ENCODE measurements around the gene SUCLG2. TPM values are rescaled to one million over a fixed set of nuclear protein-coding genes. Genes with fewer than 3 reads are reported as not detected.

Gene SUCLG2
- total and polyA plus RNA-seq, 4 donors = 34.3 to 68.4 (median 44.3) TPM

DNA sequence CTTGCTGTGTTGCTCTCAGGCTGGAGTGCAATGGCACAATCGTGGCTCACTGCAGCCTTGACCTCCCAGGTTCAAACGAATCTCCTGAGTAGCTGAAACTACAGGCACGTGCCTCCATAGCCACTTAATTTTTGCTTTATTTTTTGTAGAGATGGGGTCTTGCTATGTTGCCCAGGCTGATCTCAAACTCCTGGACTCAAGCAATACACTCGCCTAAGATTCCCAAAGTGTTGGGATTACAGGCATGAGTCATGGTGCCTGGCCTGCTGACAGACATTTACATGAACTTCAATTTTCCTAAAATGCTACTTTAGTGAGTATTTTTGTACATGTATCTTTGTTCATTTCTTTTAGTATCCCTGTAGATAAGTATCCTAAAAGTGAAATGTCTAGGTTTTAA is 132.3 kb downstream of the SUCLG2 start:
- H3K4me3 ChIP-seq = no peak overlapping the region
- no peaks in the 10 kb centered on the region for H3K9me3 ChIP-seq (ENCODE audit: control insufficient read depth in 4 of 4, insufficient read depth in 3 of 4, low read length in 3 of 4)
- peaks cover 0 to 2% (median 0%) of the 10 kb centered on the region in 5 donors for H3K4me1 ChIP-seq (ENCODE audit: control insufficient read depth in 5 of 5, insufficient read depth in 5 of 5, low read length in 5 of 5)
- 94 to 95% methylated on average over 4 of the region's 4 CpGs for WGBS, 2 donors
- no peaks in the 10 kb centered on the region for H3K27me3 ChIP-seq (ENCODE audit: control insufficient read depth in 3 of 3, insufficient read depth in 3 of 3, low read length in 2 of 3)
- H3K27ac ChIP-seq (ENCODE audit: low read depth in 1 of 2, low read length in 1 of 2) = no peak overlapping the region
- peaks cover 0 to 18% (median 8%) of the 10 kb centered on the region in 4 donors for H3K36me3 ChIP-seq (ENCODE audit: control insufficient read depth in 4 of 4, insufficient read depth in 4 of 4, low read length in 4 of 4)
- no peak for ATAC-seq (ENCODE audit: insufficient read depth, low FRiP score)
- no peak overlapping the region for H3K9ac ChIP-seq (ENCODE audit: insufficient read depth in 1 of 2, low read length in 2 of 2)
- TF ChIP-seq, protein P1, sequence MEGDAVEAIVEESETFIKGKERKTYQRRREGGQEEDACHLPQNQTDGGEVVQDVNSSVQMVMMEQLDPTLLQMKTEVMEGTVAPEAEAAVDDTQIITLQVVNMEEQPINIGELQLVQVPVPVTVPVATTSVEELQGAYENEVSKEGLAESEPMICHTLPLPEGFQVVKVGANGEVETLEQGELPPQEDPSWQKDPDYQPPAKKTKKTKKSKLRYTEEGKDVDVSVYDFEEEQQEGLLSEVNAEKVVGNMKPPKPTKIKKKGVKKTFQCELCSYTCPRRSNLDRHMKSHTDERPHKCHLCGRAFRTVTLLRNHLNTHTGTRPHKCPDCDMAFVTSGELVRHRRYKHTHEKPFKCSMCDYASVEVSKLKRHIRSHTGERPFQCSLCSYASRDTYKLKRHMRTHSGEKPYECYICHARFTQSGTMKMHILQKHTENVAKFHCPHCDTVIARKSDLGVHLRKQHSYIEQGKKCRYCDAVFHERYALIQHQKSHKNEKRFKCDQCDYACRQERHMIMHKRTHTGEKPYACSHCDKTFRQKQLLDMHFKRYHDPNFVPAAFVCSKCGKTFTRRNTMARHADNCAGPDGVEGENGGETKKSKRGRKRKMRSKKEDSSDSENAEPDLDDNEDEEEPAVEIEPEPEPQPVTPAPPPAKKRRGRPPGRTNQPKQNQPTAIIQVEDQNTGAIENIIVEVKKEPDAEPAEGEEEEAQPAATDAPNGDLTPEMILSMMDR (IDR thresholded peaks at IDR 0.05; ENCODE audit: control extremely low read depth, extremely low read depth) = no peak
- DNase-seq = no peak

DNA sequence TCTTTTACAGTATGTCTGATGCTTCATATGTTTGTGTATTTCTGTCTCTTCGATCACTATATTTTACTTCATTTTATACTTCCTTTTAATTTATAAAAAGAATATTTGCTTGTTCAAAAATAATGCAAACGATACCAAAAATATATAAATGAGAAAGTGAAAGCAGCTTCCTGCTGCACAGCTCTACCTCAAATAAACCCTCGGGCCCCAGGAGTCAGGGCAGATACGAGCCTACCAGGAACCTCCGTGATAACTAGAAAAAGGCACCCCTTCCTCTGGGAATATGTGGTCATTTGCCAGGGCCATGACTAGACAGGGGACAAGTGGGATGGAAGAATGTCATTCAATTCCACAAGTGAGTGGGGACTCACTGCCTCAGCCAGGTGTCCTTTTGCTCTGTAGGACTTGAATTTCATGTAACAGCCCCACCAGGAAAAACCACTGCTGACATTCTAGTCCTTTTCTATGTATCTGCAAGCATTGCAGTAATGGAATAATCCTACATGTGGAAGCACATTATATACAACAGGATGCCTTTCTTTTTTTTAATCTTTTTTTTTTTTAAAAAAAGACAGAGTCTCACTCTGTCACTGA is 133.3 kb downstream of the SUCLG2 start:
- no peak for ATAC-seq (ENCODE audit: insufficient read depth, low FRiP score)
- DNase-seq = no peak
- H3K27ac ChIP-seq (ENCODE audit: low read depth in 1 of 2, low read length in 1 of 2) = no peak overlapping the region
- H3K9me3 ChIP-seq (ENCODE audit: control insufficient read depth in 4 of 4, insufficient read depth in 3 of 4, low read length in 3 of 4) = no peaks in the 10 kb centered on the region
- H3K4me1 ChIP-seq (ENCODE audit: control insufficient read depth in 5 of 5, insufficient read depth in 5 of 5, low read length in 5 of 5) = peaks cover 0 to 6% (median 2%) of the 10 kb centered on the region in 5 donors
- no peaks in the 10 kb centered on the region for H3K27me3 ChIP-seq (ENCODE audit: control insufficient read depth in 3 of 3, insufficient read depth in 3 of 3, low read length in 2 of 3)
- WGBS, 2 donors = 87 to 90% methylated on average over 5 of the region's 5 CpGs
- H3K9ac ChIP-seq (ENCODE audit: insufficient read depth in 1 of 2, low read length in 2 of 2) = no peak overlapping the region
- TF ChIP-seq, protein P1 (IDR thresholded peaks at IDR 0.05; ENCODE audit: control extremely low read depth, extremely low read depth) = no peak
- H3K4me3 ChIP-seq = no peak overlapping the region
- peaks cover 0 to 19% (median 8%) of the 10 kb centered on the region in 4 donors for H3K36me3 ChIP-seq (ENCODE audit: control insufficient read depth in 4 of 4, insufficient read depth in 4 of 4, low read length in 4 of 4)

DNA sequence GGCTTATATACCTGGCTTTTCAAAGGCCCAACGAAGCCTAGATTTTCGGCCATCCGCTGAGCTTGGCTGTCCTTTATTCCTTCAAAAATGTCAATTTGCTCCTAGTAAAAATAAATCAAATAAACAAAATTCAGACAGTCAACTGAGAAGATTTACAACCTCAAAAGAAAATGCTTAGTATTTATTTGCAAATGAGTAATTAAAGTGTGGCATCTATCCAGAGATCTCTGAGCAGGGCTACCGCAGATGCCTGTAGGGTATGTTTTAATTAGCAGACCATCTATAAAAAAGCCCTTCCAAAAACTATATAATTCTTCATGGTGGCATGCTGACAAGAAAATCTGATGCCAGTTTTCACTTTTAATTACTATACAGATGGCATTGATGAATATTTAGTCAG is 136.2 kb downstream of the SUCLG2 start:
- Histone ChIP-seq H3K36me3 (ENCODE audit: control insufficient read depth in 4 of 4, insufficient read depth in 4 of 4, low read length in 4 of 4) (peaks cover 12 to 18% (median 14%) of the 10 kb centered on the region in 4 donors), H3K4me3 (no peak overlapping the region), H3K9me3 (ENCODE audit: control insufficient read depth in 4 of 4, insufficient read depth in 3 of 4, low read length in 3 of 4) (peaks cover 0 to 2% (median 0%) of the 10 kb centered on the region in 4 donors), H3K27ac (ENCODE audit: low read depth in 1 of 2, low read length in 1 of 2) (no peak overlapping the region), H3K9ac (ENCODE audit: insufficient read depth in 1 of 2, low read length in 2 of 2) (no peak overlapping the region), H3K27me3 (ENCODE audit: control insufficient read depth in 3 of 3, insufficient read depth in 3 of 3, low read length in 2 of 3) (no peaks in the 10 kb centered on the region), H3K4me1 (ENCODE audit: control insufficient read depth in 5 of 5, insufficient read depth in 5 of 5, low read length in 5 of 5) (peaks cover 0 to 6% (median 2%) of the 10 kb centered on the region in 5 donors)
- 91 to 95% methylated on average over 4 of the region's 4 CpGs for WGBS, 2 donors
- ATAC-seq (ENCODE audit: insufficient read depth, low FRiP score) (no peak), DNase-seq (no peak)
- TF ChIP-seq, protein P1 (IDR thresholded peaks at IDR 0.05; ENCODE audit: control extremely low read depth, extremely low read depth) = no peak

DNA sequence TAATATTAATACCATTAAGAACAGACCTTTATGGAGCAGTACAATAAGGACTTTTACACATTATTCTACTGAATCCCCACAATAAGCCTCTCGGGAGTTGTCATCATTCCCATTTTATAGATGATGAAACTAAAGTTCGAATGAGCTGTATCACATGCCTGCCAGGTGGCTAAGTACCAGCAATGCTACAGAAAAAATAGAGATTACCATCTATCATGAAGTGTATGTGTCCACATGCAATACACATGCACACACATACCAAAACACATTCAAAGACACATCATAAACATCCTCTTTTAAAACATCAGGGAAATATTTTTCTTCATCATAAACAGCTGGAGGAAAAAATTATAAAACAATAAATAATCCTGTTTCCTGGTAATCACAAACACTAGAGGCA is 136.6 kb downstream of the SUCLG2 start:
- DNase-seq (no peak), ATAC-seq (ENCODE audit: insufficient read depth, low FRiP score) (no peak)
- TF ChIP-seq, protein P1 (IDR thresholded peaks at IDR 0.05; ENCODE audit: control extremely low read depth, extremely low read depth) = no peak
- Histone ChIP-seq H3K27me3 (ENCODE audit: control insufficient read depth in 3 of 3, insufficient read depth in 3 of 3, low read length in 2 of 3) (no peaks in the 10 kb centered on the region), H3K9me3 (ENCODE audit: control insufficient read depth in 4 of 4, insufficient read depth in 3 of 4, low read length in 3 of 4) (peaks cover 0 to 2% (median 0%) of the 10 kb centered on the region in 4 donors), H3K4me1 (ENCODE audit: control insufficient read depth in 5 of 5, insufficient read depth in 5 of 5, low read length in 5 of 5) (peaks cover 0 to 6% (median 2%) of the 10 kb centered on the region in 5 donors), H3K36me3 (ENCODE audit: control insufficient read depth in 4 of 4, insufficient read depth in 4 of 4, low read length in 4 of 4) (peaks cover 12 to 19% (median 14%) of the 10 kb centered on the region in 4 donors), H3K27ac (ENCODE audit: low read depth in 1 of 2, low read length in 1 of 2) (no peak overlapping the region), H3K4me3 (no peak overlapping the region), H3K9ac (ENCODE audit: insufficient read depth in 1 of 2, low read length in 2 of 2) (no peak overlapping the region)
- WGBS, 2 donors = 85 to 90% methylated on average over 2 of the region's 2 CpGs
